GM10266 (cell line): Measurements from ENCODE around the gene CTBP1.

Source experiments
- DNase-seq: peaks from one replicate; pipeline ENCODE4 v3.0.0; 2012; ENCODE audit errors: extremely low spot score
- CTCF ChIP-seq: IDR thresholded peaks from 2 replicates; pipeline ENCODE4 v1.5.1; 2012; ENCODE audit warnings: mild to moderate bottlenecking, low read depth; ENCODE audit not compliant: control insufficient read depth, insufficient read depth; ENCODE audit errors: missing control alignments

Gene CTBP1

DNA sequence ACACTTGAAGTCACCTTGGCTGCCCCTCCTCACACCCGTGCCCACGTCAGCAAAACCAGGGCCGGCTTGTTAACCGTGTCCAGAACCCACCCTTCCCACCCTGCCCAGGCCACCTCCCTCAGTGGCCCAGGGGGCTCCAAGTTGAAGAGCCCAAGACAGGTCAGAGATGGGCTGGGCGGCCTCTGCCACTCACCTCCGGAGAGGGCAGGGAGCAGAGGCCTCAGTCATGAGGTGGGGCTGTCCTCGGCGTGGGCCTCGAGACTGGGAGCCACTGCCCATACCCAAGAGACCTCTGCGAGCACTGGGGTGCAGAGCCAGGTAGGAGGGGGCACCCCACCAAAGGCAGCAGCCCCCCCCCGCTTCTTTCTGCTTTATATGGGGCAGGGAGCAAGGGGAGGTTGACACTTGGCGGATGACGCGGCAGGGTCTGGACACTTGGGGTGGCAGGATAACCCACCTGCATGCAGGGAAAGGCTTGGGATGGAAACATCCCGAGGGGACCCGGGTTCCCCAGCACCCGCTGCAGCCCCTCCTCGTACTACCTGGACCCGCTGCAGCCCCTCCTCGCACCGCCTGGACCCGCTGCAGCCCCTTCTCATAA lies 38.6 kb downstream of the CTBP1 start:
- no peak for DNase-seq
- TF ChIP-seq CTCF, result no peak

DNA sequence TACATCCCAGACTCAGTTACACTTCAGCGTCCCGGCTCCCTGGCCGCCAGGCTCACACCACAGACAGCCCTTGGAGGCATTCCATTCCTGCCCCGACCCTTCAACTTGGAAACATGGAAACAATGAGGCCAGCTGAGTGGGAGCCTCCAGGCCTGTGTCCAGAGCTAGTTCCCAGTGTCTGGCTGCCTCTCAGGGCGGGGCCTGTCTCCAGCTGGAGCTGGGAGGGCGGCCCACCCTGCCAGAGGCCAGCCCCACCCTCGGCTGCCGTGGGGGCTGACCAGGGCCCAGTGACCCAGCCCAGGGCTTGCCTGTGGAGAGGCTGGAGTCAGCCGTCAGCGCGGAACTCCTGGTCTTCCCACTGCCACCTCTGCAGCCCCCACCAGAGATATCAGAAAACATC lies 39.1 kb downstream of the CTBP1 start:
- no peak for DNase-seq
- TF ChIP-seq CTCF, result no peak

DNA sequence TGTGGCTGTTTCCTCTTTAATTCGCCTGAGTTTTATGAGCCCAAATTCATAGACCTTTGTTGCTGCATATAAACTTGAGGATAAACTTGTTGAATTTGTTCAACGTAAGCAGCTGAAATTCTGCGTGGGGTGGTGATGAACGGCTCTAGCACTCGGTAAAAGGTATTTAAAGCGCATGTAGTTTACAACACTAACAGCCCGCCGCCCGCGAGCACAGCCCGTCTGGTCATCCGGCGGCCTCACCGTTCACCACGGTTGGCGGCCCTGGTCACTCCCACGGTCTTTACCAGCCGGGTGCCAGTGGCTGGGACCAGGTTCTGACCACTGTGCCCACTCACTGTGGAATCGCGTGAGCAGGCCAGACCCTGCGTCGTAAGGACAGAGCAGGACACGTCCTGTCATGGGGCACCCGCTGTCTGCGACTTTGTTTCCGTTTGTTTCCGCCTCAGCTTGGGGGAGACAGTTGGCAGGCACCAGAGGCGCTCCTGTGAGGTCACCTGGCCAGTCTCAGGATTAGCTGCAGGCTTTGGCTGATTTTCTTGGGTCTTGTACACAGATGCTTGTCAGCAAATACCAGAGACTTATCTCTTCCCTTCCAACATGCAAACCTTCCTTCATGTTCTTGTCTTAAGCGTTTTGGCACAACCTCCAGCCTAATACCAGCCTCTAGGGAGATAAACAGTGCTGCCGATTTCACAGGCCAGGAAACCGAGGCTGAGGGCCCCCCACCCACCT lies 39.8 kb downstream of the CTBP1 start:
- no peak for TF ChIP-seq CTCF
- no peak for DNase-seq

DNA sequence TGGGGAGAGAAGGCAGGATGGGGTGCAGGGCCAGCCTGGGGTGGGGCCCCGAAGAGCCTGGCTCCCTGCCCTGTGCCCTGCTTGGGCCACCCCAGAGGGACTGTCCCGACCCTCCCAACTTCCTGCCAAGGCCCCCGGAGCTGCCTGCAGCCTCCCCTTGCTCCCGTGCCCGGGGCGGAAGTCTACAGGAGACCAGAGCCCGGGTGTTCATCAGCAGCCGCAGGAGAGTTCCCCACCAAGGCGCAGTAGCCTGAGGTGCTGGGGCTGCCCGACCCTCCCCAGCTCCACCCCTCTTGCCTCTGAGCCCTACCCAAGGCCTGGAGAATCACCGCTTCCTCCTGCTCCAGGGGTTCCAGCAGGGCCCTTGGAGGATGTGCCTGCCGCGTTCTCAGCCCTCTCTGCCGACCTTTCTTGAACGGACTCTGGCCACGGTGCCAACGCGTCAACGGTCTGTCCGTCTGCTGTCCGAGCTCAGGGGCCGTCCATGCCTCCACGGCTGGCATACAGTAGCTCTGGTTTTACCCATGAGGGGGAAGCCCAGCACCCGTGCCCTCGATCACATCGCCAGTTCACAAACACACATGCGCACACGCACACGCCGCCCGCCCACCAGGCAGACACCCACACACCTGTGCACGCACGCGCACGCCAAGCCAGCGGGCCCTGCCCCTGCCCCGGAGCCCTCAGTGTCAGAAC lies 40.5 kb downstream of the CTBP1 start:
- TF ChIP-seq CTCF, result no peak
- no peak for DNase-seq

- no peak for DNase-seq
- TF ChIP-seq CTCF, result no peak
Measured at GRCh38 chr4:1207603-1208265, 41.2 kb downstream of the CTBP1 start.

DNA sequence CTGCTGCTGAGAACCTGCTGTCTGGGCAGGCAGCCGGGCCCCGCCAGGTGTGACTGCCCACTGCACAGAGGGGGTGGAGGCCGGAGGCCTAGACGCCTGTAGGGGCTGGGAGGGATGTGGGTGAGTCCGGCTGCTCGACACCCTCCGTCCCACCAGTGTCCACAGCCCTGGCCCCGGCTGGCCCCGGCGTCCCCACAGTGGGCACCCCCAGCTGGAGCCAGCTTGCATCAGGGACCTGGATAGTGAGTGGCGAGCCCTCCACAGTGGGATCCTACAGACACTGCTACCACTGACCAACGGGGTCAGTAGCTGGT lies 41.8 kb downstream of the CTBP1 start:
- no peak for DNase-seq
- no peak for TF ChIP-seq CTCF
